GM19455 (cell line): ENCODE data around the gene LMF2.
"Not testable (repeated sequence)": the region's sequence is repeated elsewhere in the genome, so short reads cannot be mapped to it uniquely, and the experiment has no call there.

ENCODE experiments used
- ATAC-seq: cut with Tn5 transposase; IDR thresholded peaks from one replicate; pipeline ENCODE4 v1.9.1; 2021; ENCODE audit not compliant: unreplicated experiment

LMF2 gene

GRCh38 chr22:50507421-50507990 is at the start of gene LMF2:
LMF2 (minus strand) TSS chr22:50507702; CDS start chr22:50507675, 27 bp downstream.
- peak; percentile 55 for ATAC-seq

- ATAC-seq, result no peak
These were observed 49.2 kb upstream of the LMF2 start for GRCh38 chr22:50556703-50557102.

- ATAC-seq, result no peak
These were observed 45.8 kb upstream of the LMF2 start for GRCh38 chr22:50553310-50553709.

- no peak for ATAC-seq
These were observed 43.8 kb upstream of the LMF2 start for GRCh38 chr22:50551160-50551752.

- ATAC-seq, result no peak
These were observed 42.9 kb upstream of the LMF2 start for GRCh38 chr22:50550395-50550794.

- no peak for ATAC-seq
These were observed 41.7 kb upstream of the LMF2 start for GRCh38 chr22:50548921-50549790.

GRCh38 chr22:50548040-50548920 is 40.8 kb upstream of the LMF2 start:
- no peak for ATAC-seq

- no peak for ATAC-seq
These were observed 39.9 kb upstream of the LMF2 start for GRCh38 chr22:50547263-50547985.

GRCh38 chr22:50546326-50547262 is 39.1 kb upstream of the LMF2 start:
- no peak for ATAC-seq

GRCh38 chr22:50545522-50546325 is 38.2 kb upstream of the LMF2 start, which contains the start of gene KLHDC7B:
KLHDC7B (plus strand) TSS chr22:50545899; CDS start chr22:50546244, 345 bp downstream.
- no peak for ATAC-seq

GRCh38 chr22:50544746-50545253 is 37.3 kb upstream of the LMF2 start:
- no peak for ATAC-seq

- ATAC-seq, result no peak
These were observed 36.7 kb upstream of the LMF2 start for GRCh38 chr22:50544078-50544745.

GRCh38 chr22:50542416-50542927 is 35.0 kb upstream of the LMF2 start:
- ATAC-seq, result no peak

GRCh38 chr22:50541667-50542026 is 34.1 kb upstream of the LMF2 start:
- not testable (repeated sequence) for ATAC-seq

- no peak for ATAC-seq
These were observed 32.9 kb upstream of the LMF2 start for GRCh38 chr22:50540381-50540780.

GRCh38 chr22:50537765-50538164 is 30.3 kb upstream of the LMF2 start:
- ATAC-seq, result no peak

- ATAC-seq, result no peak
These were observed 28.7 kb upstream of the LMF2 start for GRCh38 chr22:50536226-50536625.
